Activated T-cell treated with anti-CD3 and anti-CD28 coated beads, Interleukin-2, amount 50 U/mL, for 1 hour (primary cell): ENCODE measurements around the gene NGFR.

Experiments
- DNase-seq: peaks from one replicate; pipeline ENCODE4 v3.0.0-alpha.2; 2020

The NGFR gene

DNA sequence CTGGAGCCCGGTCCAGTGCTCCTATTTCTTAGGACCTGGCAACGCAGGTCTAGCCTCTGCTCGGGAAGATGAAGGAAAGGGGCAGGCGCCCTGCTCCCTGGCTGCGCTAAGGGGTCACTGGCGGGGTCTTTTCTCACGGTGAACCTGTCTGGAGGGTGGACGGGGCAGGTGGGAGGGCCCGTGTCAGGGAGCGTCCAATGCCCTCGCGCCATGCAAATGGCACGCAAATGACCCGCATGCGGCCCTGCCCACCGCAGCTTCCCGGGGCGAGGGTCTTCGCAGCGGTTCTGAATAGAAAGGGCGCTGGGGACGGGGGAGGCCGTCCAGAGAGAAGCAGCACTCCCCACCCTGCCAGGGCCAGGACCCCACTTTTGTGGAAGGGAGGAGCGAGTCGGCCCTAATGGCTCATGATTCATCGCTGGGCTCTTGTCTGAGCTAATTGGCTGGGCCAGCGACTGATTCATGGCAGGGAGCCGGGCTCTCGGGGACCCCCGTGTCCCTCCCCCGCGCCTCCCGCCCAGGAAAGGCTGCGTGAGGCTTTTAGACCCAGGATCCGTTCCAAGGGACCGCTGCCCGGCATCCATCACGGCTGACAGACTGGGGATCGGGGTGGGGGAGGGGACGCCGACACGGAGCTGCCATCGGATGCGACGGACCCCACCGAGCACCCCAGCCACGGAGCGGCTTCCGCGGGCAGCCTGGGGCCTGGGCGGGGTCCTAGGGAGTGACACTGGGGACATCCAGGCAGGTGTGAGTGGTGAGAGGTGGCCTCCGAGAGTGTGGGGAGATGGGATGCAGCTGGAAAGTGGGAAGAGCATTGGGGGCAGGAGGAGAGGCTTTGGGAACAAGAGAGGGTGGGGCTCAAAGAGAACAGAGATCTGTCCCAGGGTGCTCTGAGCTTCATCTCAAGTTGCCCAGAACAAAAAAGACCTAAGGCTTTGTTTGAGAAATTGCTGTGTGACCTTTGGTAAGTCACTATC is 25.0 kb upstream of the NGFR start:
- DNase-seq, result no peak

DNA sequence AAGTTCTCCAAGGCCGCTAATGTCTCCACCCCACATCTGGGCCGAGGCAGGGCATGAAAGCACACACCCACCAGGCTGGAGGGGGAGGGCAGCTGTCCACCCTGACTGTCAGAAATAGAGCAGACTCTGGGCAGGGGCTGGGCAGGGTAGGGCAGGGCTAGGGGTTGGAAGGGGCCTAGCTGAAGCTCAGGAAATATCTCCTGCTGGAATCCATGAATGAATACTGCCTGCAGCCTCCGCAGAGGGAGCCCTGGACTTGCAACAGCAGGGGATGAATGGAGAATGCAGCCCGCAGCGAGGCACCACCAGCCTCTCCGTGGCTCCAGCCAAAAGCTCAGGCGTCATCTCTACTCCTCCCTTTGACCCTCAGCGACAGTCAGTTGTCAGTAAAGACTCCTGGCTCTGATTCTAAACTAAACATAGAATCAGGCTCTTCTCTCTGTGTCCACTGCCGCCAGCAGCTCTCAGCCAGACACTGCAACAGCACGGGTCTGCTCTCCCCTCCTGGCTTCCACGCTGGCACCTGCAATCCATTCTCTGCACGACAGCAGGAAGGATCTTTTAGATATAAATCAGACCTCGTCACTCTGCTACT is 23.9 kb upstream of the NGFR start:
- DNase-seq, result no peak

- no peak for DNase-seq
Measured at GRCh38 chr17:49471769-49472168, 23.3 kb upstream of the NGFR start.

DNA sequence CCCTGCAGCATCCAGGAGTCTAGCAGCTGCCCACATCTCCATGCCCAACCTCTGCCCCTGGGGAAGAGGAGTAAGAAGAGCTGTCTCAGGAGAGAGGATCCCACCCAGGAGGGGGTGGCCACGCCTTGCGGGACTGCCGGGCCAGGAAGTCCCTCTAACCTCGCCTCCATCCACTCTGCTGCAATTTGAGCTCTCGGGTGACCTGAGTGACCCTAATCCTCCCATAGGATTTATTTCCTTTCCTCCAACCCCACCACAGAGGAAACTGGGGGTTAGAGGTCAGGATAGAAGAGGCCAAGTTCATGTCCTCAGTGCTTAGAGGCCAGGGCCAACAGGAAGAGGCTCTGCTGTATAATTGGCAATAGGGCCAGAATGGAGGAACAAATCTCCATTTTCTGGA is 22.6 kb upstream of the NGFR start:
- DNase-seq, result no peak

GRCh38 chr17:49473900-49474751 is 21.0 kb upstream of the NGFR start:
- no peak for DNase-seq

- DNase-seq, result no peak
Measured at GRCh38 chr17:49477709-49478108, 17.4 kb upstream of the NGFR start.

GRCh38 chr17:49480836-49481615 is 14.1 kb upstream of the NGFR start:
- no peak for DNase-seq

GRCh38 chr17:49482144-49482817 is 12.8 kb upstream of the NGFR start:
- DNase-seq, result no peak

- no peak for DNase-seq
Measured at GRCh38 chr17:49483599-49484509, 11.2 kb upstream of the NGFR start.

- no peak for DNase-seq
Measured at GRCh38 chr17:49484588-49484987, 10.5 kb upstream of the NGFR start.

- no peak for DNase-seq
Measured at GRCh38 chr17:49486012-49486641, 9.0 kb upstream of the NGFR start.

DNA sequence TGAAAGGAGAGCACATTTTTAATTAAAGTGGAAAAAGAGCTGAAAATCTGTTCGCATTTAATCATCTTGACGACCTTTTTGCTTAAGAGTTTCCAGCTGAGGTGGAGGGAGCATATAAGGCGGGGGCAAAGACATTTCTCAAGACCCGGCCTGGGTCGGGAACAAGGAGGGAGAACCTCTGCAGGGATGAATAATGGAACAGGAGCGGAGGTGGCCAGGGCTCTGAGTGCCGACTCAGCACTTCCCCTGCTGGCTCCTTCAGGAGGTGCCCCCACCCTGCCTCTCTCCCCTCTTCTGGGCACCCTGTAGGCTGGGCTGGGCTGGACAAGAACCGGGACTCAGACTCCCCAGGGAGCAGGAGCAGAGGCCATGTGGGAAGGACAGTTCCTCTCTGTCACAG is 7.9 kb upstream of the NGFR start:
- no peak for DNase-seq

DNA sequence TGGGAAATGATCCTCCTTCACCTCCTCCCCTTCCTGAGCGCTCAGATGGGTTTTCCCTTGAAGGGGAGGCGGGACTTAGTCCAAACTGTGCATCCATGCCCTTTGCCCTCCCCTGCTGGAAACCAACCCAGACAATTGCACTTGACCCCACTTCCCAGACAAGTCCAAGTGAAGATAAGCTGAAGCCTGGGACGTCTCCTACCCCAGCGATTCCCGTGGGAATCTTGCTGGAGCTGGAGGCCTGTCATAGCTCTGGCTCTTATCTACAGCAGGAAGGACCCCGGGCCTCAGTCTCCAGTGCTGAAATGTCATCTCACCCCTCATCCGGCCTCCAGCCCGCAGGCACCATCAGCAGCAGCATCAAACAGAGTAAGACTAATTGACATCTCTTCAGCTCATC is 6.5 kb upstream of the NGFR start:
- no peak for DNase-seq

- no peak for DNase-seq
Measured at GRCh38 chr17:49489348-49489747, 5.7 kb upstream of the NGFR start.

GRCh38 chr17:49490276-49490675 is 4.8 kb upstream of the NGFR start:
- DNase-seq, result no peak

GRCh38 chr17:49491192-49491769 is 3.8 kb upstream of the NGFR start:
- no peak for DNase-seq

GRCh38 chr17:49494399-49494985 is 601 bp upstream of the NGFR start:
- DNase-seq, result no peak

DNA sequence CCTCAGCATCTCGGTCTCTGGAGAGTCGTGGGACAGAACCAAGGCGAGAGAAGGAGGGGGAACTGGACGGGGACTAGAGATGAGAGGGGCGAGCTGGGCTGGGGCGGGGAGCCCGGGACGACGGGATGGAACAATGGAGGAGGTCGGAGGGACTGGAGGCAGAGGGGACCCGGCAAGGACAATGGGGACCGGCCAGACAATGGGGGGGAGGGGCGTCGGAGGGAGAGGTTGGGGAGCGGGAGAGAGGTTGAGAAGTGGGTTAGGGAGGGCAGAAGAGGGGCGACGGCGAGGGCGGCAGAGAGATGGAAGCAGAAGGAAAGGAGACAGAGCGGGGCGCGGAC is 719 bp downstream of the NGFR start:
- DNase-seq, result peak; percentile 27

- DNase-seq, result peak; percentile 88
Measured at GRCh38 chr17:49496183-49496866, 1.2 kb downstream of the NGFR start.
